DMS53 (cell line): ENCODE data around the gene TSPAN32.
"Not testable (repeated sequence)": the region's sequence is repeated elsewhere in the genome, so short reads cannot be mapped to it uniquely, and the experiment has no call there.

ENCODE experiments used
- DNase-seq: peaks from one replicate; lab custom pipeline; 2025; lab: John Stamatoyannopoulos, UW

The TSPAN32 gene

GRCh38 chr11:2342981-2343380, 41.2 kb downstream of the TSPAN32 start:
- no peak for DNase-seq

- DNase-seq = no peak
Measured at GRCh38 chr11:2343502-2343901, 41.7 kb downstream of the TSPAN32 start.

GRCh38 chr11:2345050-2345449, 43.2 kb downstream of the TSPAN32 start:
- DNase-seq = no peak

GRCh38 chr11:2346014-2346413, 44.2 kb downstream of the TSPAN32 start:
- no peak for DNase-seq

GRCh38 chr11:2346586-2347307, 44.9 kb downstream of the TSPAN32 start:
- DNase-seq = no peak

GRCh38 chr11:2347308-2347830, 45.6 kb downstream of the TSPAN32 start:
- DNase-seq = no peak

- DNase-seq = no peak
Measured at GRCh38 chr11:2348986-2349385, 47.2 kb downstream of the TSPAN32 start.

- no peak for DNase-seq
Measured at GRCh38 chr11:2351701-2352100, 49.9 kb downstream of the TSPAN32 start.

GRCh38 chr11:2352420-2352819, 50.6 kb downstream of the TSPAN32 start:
- DNase-seq = no peak

GRCh38 chr11:2355000-2355644, 53.3 kb downstream of the TSPAN32 start:
- no peak for DNase-seq

GRCh38 chr11:2357246-2357645, 55.4 kb downstream of the TSPAN32 start:
- no peak for DNase-seq

- DNase-seq = not testable (repeated sequence)
Measured at GRCh38 chr11:2357651-2358050, 55.8 kb downstream of the TSPAN32 start.

- no peak for DNase-seq
Measured at GRCh38 chr11:2358754-2359442, 57.1 kb downstream of the TSPAN32 start.

GRCh38 chr11:2359557-2359956, 57.7 kb downstream of the TSPAN32 start:
- no peak for DNase-seq

- no peak for DNase-seq
Measured at GRCh38 chr11:2360081-2360642, 58.3 kb downstream of the TSPAN32 start.

- no peak for DNase-seq
Measured at GRCh38 chr11:2361565-2361964, 59.8 kb downstream of the TSPAN32 start.

- no peak for DNase-seq
Measured at GRCh38 chr11:2362414-2362813, 60.6 kb downstream of the TSPAN32 start.

GRCh38 chr11:2363130-2363529, 61.3 kb downstream of the TSPAN32 start:
- DNase-seq = no peak

GRCh38 chr11:2363577-2364370, 62.0 kb downstream of the TSPAN32 start:
- DNase-seq = no peak

- not testable (repeated sequence) for DNase-seq
Measured at GRCh38 chr11:2364386-2364785, 62.6 kb downstream of the TSPAN32 start.

- DNase-seq = no peak
Measured at GRCh38 chr11:2365571-2366210, 63.9 kb downstream of the TSPAN32 start.
